ENCODE data around the gene GRID1. TPM values are rescaled to one million over a fixed set of nuclear protein-coding genes. Genes with fewer than 3 reads are reported as not detected.

GRID1 gene
- total RNA-seq, 4 donors from 2014 or later: 0.88 to 7.3 (median 4.1) TPM

DNA sequence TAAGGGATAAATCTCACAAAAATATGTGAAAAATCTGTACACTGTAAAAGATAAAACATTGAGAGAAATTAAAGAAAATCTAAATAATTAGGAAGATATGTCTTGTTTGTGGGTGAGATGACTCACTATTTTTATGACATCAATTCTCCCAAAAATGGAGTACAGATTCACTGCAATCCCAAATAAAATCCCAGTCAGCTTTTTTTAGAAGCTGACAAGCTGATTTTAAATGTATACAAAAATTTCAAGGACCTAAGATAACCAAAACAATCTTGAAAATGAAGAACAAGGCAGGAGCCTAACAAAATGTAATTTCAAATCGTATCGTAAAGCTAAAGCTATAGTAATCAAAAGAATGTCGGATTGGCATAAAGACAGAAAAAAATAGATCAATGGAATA is 458.1 kb downstream of the GRID1 start:
- no peak overlapping the region for H3K27ac ChIP-seq
- H3K4me1 ChIP-seq: no peaks in the 10 kb centered on the region
- no peak overlapping the region for H3K4me3 ChIP-seq
- no peaks in the 10 kb centered on the region for H3K27me3 ChIP-seq
- H3K9me3 ChIP-seq: no peaks in the 10 kb centered on the region
- intact Hi-C loops (cut with DNase I; ENCODE audit: low total_unique reads): no loop called here
- TF ChIP-seq, protein P1, sequence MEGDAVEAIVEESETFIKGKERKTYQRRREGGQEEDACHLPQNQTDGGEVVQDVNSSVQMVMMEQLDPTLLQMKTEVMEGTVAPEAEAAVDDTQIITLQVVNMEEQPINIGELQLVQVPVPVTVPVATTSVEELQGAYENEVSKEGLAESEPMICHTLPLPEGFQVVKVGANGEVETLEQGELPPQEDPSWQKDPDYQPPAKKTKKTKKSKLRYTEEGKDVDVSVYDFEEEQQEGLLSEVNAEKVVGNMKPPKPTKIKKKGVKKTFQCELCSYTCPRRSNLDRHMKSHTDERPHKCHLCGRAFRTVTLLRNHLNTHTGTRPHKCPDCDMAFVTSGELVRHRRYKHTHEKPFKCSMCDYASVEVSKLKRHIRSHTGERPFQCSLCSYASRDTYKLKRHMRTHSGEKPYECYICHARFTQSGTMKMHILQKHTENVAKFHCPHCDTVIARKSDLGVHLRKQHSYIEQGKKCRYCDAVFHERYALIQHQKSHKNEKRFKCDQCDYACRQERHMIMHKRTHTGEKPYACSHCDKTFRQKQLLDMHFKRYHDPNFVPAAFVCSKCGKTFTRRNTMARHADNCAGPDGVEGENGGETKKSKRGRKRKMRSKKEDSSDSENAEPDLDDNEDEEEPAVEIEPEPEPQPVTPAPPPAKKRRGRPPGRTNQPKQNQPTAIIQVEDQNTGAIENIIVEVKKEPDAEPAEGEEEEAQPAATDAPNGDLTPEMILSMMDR (IDR thresholded peaks at IDR 0.05): no peak
- no peak for TF ChIP-seq POLR2A (IDR thresholded peaks at IDR 0.05)
- H3K36me3 ChIP-seq: no peaks in the 10 kb centered on the region
- DNase-seq: no peak

DNA sequence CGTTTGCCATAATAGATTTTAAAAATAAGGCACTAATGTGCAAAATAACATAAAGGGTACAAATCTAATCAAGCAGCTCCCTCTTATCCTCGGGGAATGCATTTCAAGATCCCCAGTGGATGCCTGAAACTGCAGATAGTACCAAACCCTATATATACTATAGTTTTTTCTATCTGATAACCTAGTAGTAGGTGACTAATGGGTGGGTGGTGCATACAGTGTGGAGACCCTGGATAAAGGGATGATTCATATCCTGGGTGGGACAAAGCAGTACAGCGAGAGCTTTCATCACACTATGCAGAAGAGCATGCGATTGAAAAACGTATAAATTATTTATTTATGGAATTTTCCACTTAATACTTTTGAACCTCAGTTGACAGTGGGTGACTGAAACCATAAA is 464.5 kb downstream of the GRID1 start:
- intact Hi-C loops (cut with DNase I; ENCODE audit: low total_unique reads): no loop called here

DNA sequence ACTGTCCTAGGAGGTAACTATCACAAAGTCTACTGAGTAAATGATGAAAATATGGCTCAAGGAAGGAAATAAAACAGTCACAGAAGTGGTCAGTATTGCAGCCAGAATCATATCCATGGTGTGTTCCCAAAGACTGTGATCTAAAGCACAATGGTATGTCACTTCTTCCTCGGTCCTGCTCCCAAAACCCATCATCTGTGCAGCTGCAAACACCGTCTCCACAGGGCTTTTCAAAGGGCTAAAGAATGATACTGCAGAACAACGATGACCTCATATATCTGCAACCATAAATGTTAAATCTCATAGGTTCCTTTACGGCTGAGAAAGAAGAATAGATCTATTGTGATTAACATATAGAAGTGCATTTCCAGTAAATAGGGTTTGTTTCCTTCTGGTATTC is 465.0 kb downstream of the GRID1 start:
- H3K4me1 ChIP-seq: no peaks in the 10 kb centered on the region
- TF ChIP-seq, protein P1 (IDR thresholded peaks at IDR 0.05): no peak
- no peak for TF ChIP-seq POLR2A (IDR thresholded peaks at IDR 0.05)
- intact Hi-C loops (cut with DNase I; ENCODE audit: low total_unique reads): no loop called here

More for the DNA sequence above, 464.5 kb downstream of the GRID1 start:
- Histone ChIP-seq H3K27ac (no peak overlapping the region), H3K36me3 (no peaks in the 10 kb centered on the region), H3K4me1 (no peaks in the 10 kb centered on the region), H3K4me3 (no peak overlapping the region), H3K27me3 (no peaks in the 10 kb centered on the region), H3K9me3 (no peaks in the 10 kb centered on the region)
- no peak for DNase-seq
- no peak for TF ChIP-seq POLR2A (IDR thresholded peaks at IDR 0.05)
- TF ChIP-seq, protein P1 (IDR thresholded peaks at IDR 0.05): no peak

DNA sequence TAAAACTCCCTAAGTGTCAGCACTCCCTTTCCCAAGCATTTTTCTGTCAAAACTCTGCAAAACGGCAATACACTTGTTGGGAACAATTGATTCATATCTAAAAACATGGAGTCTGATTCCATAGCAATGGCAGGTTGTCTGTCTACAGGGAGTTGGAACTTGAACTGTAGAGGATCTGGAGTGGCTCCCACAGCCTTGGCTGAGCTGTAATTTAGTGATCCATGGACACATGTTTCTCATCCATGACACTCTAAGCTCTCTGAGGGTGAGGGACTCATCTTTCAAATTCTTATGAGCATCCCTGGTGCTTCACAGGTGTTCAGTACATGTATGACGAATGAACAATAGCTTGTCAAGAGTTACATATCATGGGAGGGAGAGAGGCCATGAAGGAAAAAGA is 466.1 kb downstream of the GRID1 start:
- Histone ChIP-seq H3K4me3 (no peak overlapping the region), H3K4me1 (no peaks in the 10 kb centered on the region), H3K27ac (no peak overlapping the region), H3K9me3 (no peaks in the 10 kb centered on the region), H3K27me3 (no peaks in the 10 kb centered on the region), H3K36me3 (no peaks in the 10 kb centered on the region)
- intact Hi-C loops (cut with DNase I; ENCODE audit: low total_unique reads): no loop called here
- TF ChIP-seq, protein P1 (IDR thresholded peaks at IDR 0.05): no peak
- TF ChIP-seq POLR2A (IDR thresholded peaks at IDR 0.05): no peak
- DNase-seq: no peak

More for the DNA sequence above, 465.0 kb downstream of the GRID1 start:
- Histone ChIP-seq H3K27ac (no peak overlapping the region), H3K27me3 (no peaks in the 10 kb centered on the region), H3K9me3 (no peaks in the 10 kb centered on the region), H3K36me3 (no peaks in the 10 kb centered on the region), H3K4me3 (no peak overlapping the region)
- DNase-seq: no peak

DNA sequence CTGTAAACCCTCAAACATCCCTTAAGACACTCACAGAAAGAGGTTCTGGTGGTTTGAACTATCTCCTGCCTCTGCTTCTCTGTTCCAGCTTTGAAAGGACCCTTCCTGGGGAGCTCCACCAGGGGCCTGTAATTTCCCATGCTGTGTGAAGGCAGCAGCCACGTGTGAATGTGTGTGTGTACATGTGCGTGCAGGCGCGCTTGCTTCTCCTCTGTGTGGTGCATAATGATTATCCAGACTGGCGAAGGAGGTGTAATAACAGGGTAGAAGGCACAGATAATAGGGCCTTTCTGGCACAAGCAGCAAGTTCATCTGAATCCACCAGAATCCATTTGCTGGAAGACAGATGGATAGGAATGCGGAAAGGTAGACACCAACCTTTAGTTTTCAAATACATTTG is 466.5 kb downstream of the GRID1 start:
- intact Hi-C loops (cut with DNase I; ENCODE audit: low total_unique reads): no loop called here
- no peak for TF ChIP-seq POLR2A (IDR thresholded peaks at IDR 0.05)
- TF ChIP-seq, protein P1 (IDR thresholded peaks at IDR 0.05): no peak
- DNase-seq: no peak

More for the DNA sequence above, 466.5 kb downstream of the GRID1 start:
- H3K27ac ChIP-seq: no peak overlapping the region
- no peak overlapping the region for H3K4me3 ChIP-seq
- no peaks in the 10 kb centered on the region for H3K27me3 ChIP-seq
- H3K4me1 ChIP-seq: no peaks in the 10 kb centered on the region
- H3K9me3 ChIP-seq: no peaks in the 10 kb centered on the region
- no peaks in the 10 kb centered on the region for H3K36me3 ChIP-seq
